Neuronal stem cell (in vitro differentiated cells): ENCODE data around the gene SGSM1.

ENCODE experiments used
- DNase-seq: peaks from one replicate; pipeline ENCODE4 v3.0.0-alpha.2; 2013; ENCODE audit warnings: low spot score
- H2AFZ ChIP-seq: one replicate; pipeline ENCODE4 v1.6.1; 2013; ENCODE audit warnings: mild to moderate bottlenecking, low read length, inconsistent platforms
- H2AK5ac ChIP-seq: 2 replicates; pipeline ENCODE4 v1.6.1; 2013; ENCODE audit warnings: low read depth, mild to moderate bottlenecking, inconsistent platforms, low read length, moderate library complexity, mixed read lengths
- H2BK120ac ChIP-seq: 2 replicates; pipeline ENCODE4 v1.6.1; 2013; ENCODE audit warnings: low read depth, mild to moderate bottlenecking, inconsistent platforms, low read length, moderate library complexity, mixed read lengths
- H2BK12ac ChIP-seq: one replicate; pipeline ENCODE4 v1.6.1; 2013; ENCODE audit warnings: low read length, inconsistent platforms
- H2BK15ac ChIP-seq: 2 replicates; pipeline ENCODE4 v1.6.1; 2013; ENCODE audit warnings: mild to moderate bottlenecking, low read length, inconsistent platforms, mixed read lengths
- H2BK5ac ChIP-seq: one replicate; pipeline ENCODE4 v1.6.1; 2013; ENCODE audit warnings: inconsistent platforms, mild to moderate bottlenecking, low read length, moderate library complexity
- H3K14ac ChIP-seq: one replicate; pipeline ENCODE4 v1.6.1; 2013; ENCODE audit warnings: low read length, inconsistent platforms
- H3K18ac ChIP-seq: 2 replicates; pipeline ENCODE4 v1.6.1; 2013; ENCODE audit warnings: low read length, inconsistent platforms
- H3K23ac ChIP-seq: 2 replicates; pipeline ENCODE4 v1.6.1; 2013; ENCODE audit warnings: low read depth, mild to moderate bottlenecking, mixed read lengths, low read length, inconsistent platforms; ENCODE audit not compliant: poor library complexity
- H3K27ac ChIP-seq: replicated peaks from 3 replicates; pipeline ENCODE4 v1.5.1; 2013; ENCODE audit warnings: low read length, inconsistent platforms
- H3K27me3 ChIP-seq, 3 experiments: 2 replicates each; pipeline ENCODE4 v1.6.1; 2013; ENCODE audit warnings: low read length in 3 of 3, mild to moderate bottlenecking in 2 of 3, inconsistent platforms in 1 of 3, low read depth in 1 of 3, mixed read lengths in 1 of 3, moderate library complexity in 1 of 3; ENCODE audit not compliant: control insufficient read depth in 3 of 3, insufficient read depth in 3 of 3
- H3K36me3 ChIP-seq, 2 donors: replicated peaks in 1 of 2; 2 replicates each; pipeline ENCODE4 v1.6.1; 2013; ENCODE audit warnings: low read length in 2 of 2; ENCODE audit not compliant: control insufficient read depth in 2 of 2, insufficient read depth in 2 of 2
- H3K4ac ChIP-seq: 2 replicates; pipeline ENCODE4 v1.6.1; 2013; ENCODE audit warnings: inconsistent platforms, mild to moderate bottlenecking, low read length, moderate library complexity
- H3K4me1 ChIP-seq, 2 donors: 1 replicate in 1 of 2; 2 replicates in 1 of 2; pipeline ENCODE4 v1.6.1; 2013; ENCODE audit warnings: low read length in 2 of 2, low read depth in 1 of 2; ENCODE audit not compliant: control insufficient read depth in 2 of 2, insufficient read depth in 1 of 2
- H3K4me2 ChIP-seq: one replicate; pipeline ENCODE4 v1.6.1; 2013; ENCODE audit warnings: mild to moderate bottlenecking, low read length, inconsistent platforms; ENCODE audit not compliant: insufficient read depth, poor library complexity, severe bottlenecking
- H3K4me3 ChIP-seq, 2 donors: 2 replicates each; pipeline ENCODE4 v1.5.1; 2013; ENCODE audit warnings: low read length in 2 of 2, mild to moderate bottlenecking in 2 of 2, inconsistent platforms in 1 of 2, moderate library complexity in 1 of 2
- H3K79me1 ChIP-seq: one replicate; pipeline ENCODE4 v1.6.1; 2013; ENCODE audit warnings: low read depth, mild to moderate bottlenecking, inconsistent platforms, low read length, moderate library complexity
- H3K9ac ChIP-seq: one replicate; pipeline ENCODE4 v1.6.1; 2013; ENCODE audit warnings: mild to moderate bottlenecking, low read depth, low read length, inconsistent platforms; ENCODE audit not compliant: poor library complexity
- H3K9me3 ChIP-seq, 2 donors: replicated peaks in 1 of 2; 2 replicates each; pipeline versions ENCODE3 to v1.6.1; 2013; ENCODE audit warnings: low read length in 2 of 2, mild to moderate bottlenecking in 2 of 2, inconsistent platforms in 1 of 2, low read depth in 1 of 2, mixed read lengths in 1 of 2, moderate library complexity in 1 of 2; ENCODE audit not compliant: control insufficient read depth in 2 of 2, insufficient read depth in 1 of 2
- H4K8ac ChIP-seq: one replicate; pipeline ENCODE4 v1.6.1; 2013; ENCODE audit warnings: low read depth, mild to moderate bottlenecking, inconsistent platforms, low read length, moderate library complexity
- H4K91ac ChIP-seq: one replicate; pipeline ENCODE4 v1.6.1; 2013; ENCODE audit warnings: low read length, low read depth, mild to moderate bottlenecking, inconsistent platforms; ENCODE audit not compliant: poor library complexity
- WGBS, 2 donors: extraction: QIAGEN DNeasy Blood & Tissue Kit; methylation state at CpG; one replicate each; pipeline ENCODE4 v1.1.7; 2013; ENCODE audit warnings: missing lambda C conversion rate in 2 of 2, mixed read lengths in 1 of 2; ENCODE audit not compliant: insufficient read length in 2 of 2, insufficient replicate concordance in 1 of 2; ENCODE audit errors: extremely low coverage in 2 of 2; 5-methylcytosine and 5-hydroxymethylcytosine counted together

SGSM1 gene

DNA sequence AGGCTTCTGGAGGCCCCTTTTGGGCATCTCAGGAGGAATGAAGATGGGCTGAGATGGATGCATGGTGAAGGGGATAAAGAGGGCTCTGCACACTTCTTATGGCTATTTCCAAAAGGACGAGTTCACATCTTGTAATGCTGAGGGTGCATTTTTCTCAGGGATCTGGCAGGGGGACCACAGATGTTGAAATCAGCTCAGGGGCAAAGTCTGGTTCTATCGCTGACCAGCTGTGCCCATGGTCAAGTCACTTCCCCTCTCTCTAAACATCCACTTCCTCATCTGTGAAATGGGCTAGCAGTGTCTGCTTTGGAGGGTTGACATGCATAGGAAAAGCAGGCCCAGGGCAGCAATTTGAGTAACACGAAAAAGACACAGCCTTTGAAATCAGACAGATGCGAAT, 114.0 kb downstream of the SGSM1 start:
- Histone ChIP-seq H3K9me3 (no peaks in the 10 kb centered on the region), H3K9ac (no peak overlapping the region), H2AFZ (no peak overlapping the region), H2AK5ac (no peak overlapping the region), H3K4ac (no peak overlapping the region), H3K79me1 (no peaks in the 10 kb centered on the region), H3K4me2 (no peak overlapping the region), H3K4me3 (no peak overlapping the region), H3K27me3 (no peaks in the 10 kb centered on the region), H3K23ac (no peak overlapping the region), H3K36me3 (peaks cover 0 to 2% of the 10 kb centered on the region in 2 donors), H2BK15ac (no peak overlapping the region), H4K8ac (no peak overlapping the region), H3K14ac (no peak overlapping the region), H4K91ac (no peak overlapping the region), H3K4me1 (no peaks in the 10 kb centered on the region), H3K18ac (no peak overlapping the region), H3K27ac (no peak overlapping the region), H2BK5ac (no peak overlapping the region), H2BK120ac (no peak overlapping the region), H2BK12ac (no peak overlapping the region)
- no CpG with 5 or more reads among the region's 4 CpGs for WGBS, 2 donors
- DNase-seq, result no peak

DNA sequence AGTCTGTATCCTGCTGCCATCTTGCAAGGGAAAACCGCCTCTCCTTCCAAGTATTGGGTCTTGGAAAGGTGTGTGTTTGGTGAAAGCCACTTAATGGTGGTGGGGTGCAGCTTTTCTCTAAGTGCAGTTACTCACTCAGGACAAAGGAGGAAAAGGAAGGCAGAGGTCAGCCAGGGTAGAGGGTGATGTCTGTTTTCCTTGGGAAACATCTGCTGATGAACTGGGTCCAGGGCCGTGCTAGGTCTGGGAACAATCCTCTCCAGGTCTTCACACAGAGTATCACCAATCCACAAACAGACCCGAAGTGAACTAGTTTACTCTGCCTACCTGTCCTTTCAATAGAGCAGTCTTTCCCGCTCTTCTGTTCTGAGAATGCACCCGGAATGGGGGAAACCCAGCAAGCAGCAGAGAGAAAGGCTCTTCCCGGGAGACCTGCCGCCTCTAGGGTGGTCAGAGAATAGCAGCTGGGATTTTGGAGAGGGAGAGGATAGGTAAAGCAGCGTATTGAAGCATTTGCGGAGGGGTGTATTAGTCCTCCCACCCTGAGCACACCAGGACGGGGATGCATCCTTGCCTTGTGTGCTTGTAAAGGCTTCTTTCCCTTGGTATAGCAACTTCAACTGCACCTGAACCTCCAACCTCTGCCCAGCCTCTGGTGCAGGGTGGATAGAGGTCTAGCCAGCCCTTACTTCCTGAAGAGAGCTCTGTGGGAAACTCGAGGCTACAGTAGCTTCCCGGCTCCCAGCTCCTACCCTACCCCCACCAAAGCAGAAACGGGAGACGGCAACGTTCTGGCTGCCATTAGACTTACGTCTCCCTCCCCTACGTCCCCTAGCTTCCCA, 119.8 kb downstream of the SGSM1 start:
- H3K18ac ChIP-seq, result peak overlapping the region; percentile 57
- no peak overlapping the region for H3K23ac ChIP-seq
- H3K4me2 ChIP-seq, result no peak overlapping the region
- no peak overlapping the region for H2BK15ac ChIP-seq
- no peak overlapping the region for H3K4ac ChIP-seq
- H3K36me3 ChIP-seq, result peaks cover 0 to 2% of the 10 kb centered on the region in 2 donors
- H2BK120ac ChIP-seq, result no peak overlapping the region
- H3K79me1 ChIP-seq, result no peaks in the 10 kb centered on the region
- peak overlapping the region; percentile 14 for H4K91ac ChIP-seq
- peaks cover 0 to 3% of the 10 kb centered on the region in 2 donors for H3K4me1 ChIP-seq
- no peak overlapping the region for H4K8ac ChIP-seq
- WGBS, 2 donors, result no CpG with 5 or more reads among the region's 17 CpGs
- H3K27ac ChIP-seq, result no peak overlapping the region
- H2BK12ac ChIP-seq, result no peak overlapping the region
- no peak overlapping the region for H2BK5ac ChIP-seq
- H3K4me3 ChIP-seq, result no peak overlapping the region
- no peak overlapping the region for H2AK5ac ChIP-seq
- peak overlapping the region; percentile 45 for H2AFZ ChIP-seq
- H3K14ac ChIP-seq, result no peak overlapping the region
- no peaks in the 10 kb centered on the region for H3K27me3 ChIP-seq
- H3K9ac ChIP-seq, result no peak overlapping the region
- H3K9me3 ChIP-seq, result peaks cover 0 to 2% of the 10 kb centered on the region in 2 donors
- no peak for DNase-seq

DNA sequence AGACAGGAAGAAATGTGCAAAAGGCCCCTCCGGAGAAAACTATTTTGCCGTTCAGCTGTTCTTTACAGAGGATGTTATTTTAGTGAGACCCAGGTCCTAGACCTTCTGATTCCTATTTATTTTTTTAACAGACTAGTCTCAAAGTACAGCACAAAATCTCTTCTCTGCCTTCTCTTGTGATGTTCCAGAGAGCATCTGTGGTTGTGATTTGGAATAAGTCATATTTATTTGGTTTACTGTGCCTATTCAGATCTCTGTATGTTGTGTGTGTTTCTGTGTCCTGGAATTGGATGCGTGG, 120.4 kb downstream of the SGSM1 start:
- H3K4me1 ChIP-seq, result peaks cover 0 to 3% of the 10 kb centered on the region in 2 donors
- H2AFZ ChIP-seq, result peak overlapping the region; percentile 45
- H3K23ac ChIP-seq, result no peak overlapping the region
- no peak overlapping the region for H3K4me2 ChIP-seq
- no peak overlapping the region for H4K8ac ChIP-seq
- peaks cover 0 to 2% of the 10 kb centered on the region in 2 donors for H3K36me3 ChIP-seq
- H2BK15ac ChIP-seq, result no peak overlapping the region
- H3K79me1 ChIP-seq, result no peaks in the 10 kb centered on the region
- no peak overlapping the region for H2BK12ac ChIP-seq
- no peak for DNase-seq
- H2AK5ac ChIP-seq, result no peak overlapping the region
- H2BK5ac ChIP-seq, result no peak overlapping the region
- no peak overlapping the region for H3K27ac ChIP-seq
- no peak overlapping the region for H3K4me3 ChIP-seq
- H4K91ac ChIP-seq, result no peak overlapping the region
- no peak overlapping the region for H2BK120ac ChIP-seq
- no peak overlapping the region for H3K4ac ChIP-seq
- no peaks in the 10 kb centered on the region for H3K27me3 ChIP-seq
- H3K18ac ChIP-seq, result no peak overlapping the region
- no CpG with 5 or more reads among the region's 3 CpGs for WGBS, 2 donors
- peaks cover 0 to 2% of the 10 kb centered on the region in 2 donors for H3K9me3 ChIP-seq
- no peak overlapping the region for H3K9ac ChIP-seq
- no peak overlapping the region for H3K14ac ChIP-seq

DNA sequence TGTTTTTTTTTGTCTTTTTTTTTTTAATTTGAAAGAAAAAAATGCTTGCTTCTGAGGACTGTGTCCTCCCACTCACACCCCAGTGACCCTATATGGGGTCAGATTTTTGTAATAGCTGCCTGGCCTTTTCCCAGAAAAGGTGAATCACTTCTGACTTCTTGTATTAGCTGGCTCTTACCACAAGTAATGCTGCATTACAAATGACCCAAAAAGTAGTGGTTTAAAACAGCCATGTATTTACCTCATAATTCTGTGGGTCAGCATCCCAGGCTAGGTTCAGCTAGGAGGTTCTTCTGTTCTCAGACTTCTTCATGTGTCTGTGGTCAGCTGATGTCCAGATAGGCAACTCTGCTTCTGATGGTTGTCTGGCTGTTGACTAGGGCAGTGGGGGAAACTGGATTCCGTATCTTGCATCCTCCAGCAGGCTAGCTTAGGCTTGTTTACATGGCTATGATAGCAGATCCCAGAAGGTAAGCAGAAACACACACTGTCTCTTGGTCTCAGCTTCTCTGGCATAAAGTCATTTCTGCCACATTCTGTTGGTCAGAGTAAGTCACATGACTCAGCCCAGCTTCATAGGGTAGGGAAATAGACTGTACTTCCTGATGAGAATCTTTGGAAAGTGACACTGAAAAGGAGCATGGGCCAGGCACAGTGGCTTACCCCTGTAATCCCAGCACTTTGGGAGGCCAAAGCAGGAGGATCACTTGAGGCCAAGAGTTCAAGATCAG, 121.0 kb downstream of the SGSM1 start:
- DNase-seq, result no peak
- WGBS, 2 donors, result no CpG with 5 or more reads among the region's 1 CpG
- no peak overlapping the region for H3K23ac ChIP-seq

More for the DNA sequence above, 121.0 kb downstream of the SGSM1 start:
- H3K4ac ChIP-seq, result no peak overlapping the region
- H2BK15ac ChIP-seq, result no peak overlapping the region
- no peak overlapping the region for H3K9ac ChIP-seq
- H4K91ac ChIP-seq, result no peak overlapping the region
- no peak overlapping the region for H3K4me2 ChIP-seq
- no peak overlapping the region for H3K18ac ChIP-seq
- H3K27me3 ChIP-seq, result no peaks in the 10 kb centered on the region
- H3K79me1 ChIP-seq, result no peaks in the 10 kb centered on the region
- no peak overlapping the region for H2BK5ac ChIP-seq
- no peak overlapping the region for H3K4me3 ChIP-seq
- H2AK5ac ChIP-seq, result no peak overlapping the region
- no peak overlapping the region for H3K14ac ChIP-seq
- peaks cover 0 to 2% of the 10 kb centered on the region in 2 donors for H3K36me3 ChIP-seq
- H2BK120ac ChIP-seq, result no peak overlapping the region
- no peak overlapping the region for H2BK12ac ChIP-seq
- H3K9me3 ChIP-seq, result peaks cover 0 to 2% of the 10 kb centered on the region in 2 donors
- no peak overlapping the region for H4K8ac ChIP-seq
- H3K4me1 ChIP-seq, result peaks cover 0 to 3% of the 10 kb centered on the region in 2 donors
- H2AFZ ChIP-seq, result no peak overlapping the region
- no peak overlapping the region for H3K27ac ChIP-seq
